IPS DF 4.7 (cell line): ENCODE measurements around the gene ABCC1.
"Not testable (repeated sequence)": the region's sequence is repeated elsewhere in the genome, so short reads cannot be mapped to it uniquely, and the experiment has no call there.

Source experiments
- DNase-seq: peaks from one replicate; pipeline ENCODE4 v3.0.0-alpha.2; 2013; ENCODE audit warnings: low spot score; ENCODE audit errors: extremely low read depth

The ABCC1 gene

DNA sequence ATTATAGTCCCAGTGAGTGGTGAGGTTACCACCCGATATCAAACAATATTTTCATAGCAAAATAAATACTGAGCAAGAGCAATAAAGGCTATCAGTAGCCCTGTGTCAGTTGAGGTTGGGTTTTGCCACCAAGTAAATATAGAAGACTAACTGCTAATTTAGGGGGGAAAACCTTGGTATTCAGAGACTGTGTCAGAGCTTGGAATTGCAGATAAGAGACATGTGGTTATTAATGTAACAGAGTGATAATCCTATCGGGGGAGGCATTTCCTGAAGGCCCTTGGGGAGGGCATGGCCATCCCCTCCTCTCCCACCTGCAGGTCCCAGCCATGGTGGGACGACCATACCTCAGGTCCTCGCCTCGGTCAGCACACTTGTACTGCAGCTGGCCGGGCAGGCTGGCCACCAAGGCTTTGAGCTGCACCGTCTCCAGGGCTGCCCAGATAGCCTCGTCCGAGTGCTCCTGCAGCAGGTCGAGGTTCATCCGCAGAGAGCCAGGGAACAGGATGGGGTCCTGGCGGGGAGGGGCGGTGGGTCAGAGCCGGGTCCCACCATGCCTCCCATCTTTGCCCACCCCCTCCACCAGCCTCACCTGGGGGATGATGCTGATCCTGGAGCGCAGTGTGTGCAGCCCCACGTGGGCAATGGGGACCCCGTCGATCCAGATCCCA lies 205.0 kb downstream of the ABCC1 start:
- DNase-seq, result no peak

DNA sequence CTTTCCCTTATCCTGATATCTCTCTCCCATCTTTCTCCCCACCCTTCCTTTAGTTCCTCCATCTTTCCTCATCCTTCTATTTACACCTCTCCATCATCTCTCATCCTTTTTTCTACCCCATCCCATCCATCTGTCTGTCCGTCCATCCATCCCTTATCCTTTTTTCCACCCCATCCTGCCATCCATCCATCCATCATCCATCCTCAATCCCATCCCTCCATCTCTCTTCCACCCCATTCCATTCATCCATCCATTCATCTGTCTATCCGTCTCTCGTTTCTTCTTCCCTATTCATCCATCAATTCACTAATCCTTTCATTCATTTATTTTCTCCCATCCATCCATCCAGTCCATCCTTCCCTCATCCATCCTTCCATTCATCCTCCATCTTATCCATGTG lies 205.8 kb downstream of the ABCC1 start:
- DNase-seq, result no peak

DNA sequence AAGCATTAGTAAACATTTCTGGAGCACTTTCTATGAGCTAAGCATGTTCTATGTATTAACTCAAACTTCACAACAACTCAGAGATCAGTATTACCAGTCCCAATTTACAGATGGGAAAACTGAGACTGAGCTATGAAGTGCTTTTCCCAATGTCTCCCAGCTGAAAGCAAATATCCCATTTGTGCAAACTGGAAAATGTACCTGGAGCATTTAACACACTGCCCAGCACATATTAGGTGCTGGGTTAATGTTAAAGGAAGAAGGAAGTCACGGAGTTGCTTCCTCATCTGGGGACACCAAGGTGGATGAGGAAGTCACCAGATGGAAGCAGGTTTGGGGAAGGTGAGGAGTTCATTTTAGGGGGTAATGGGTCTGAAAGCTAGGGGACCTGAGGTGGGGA lies 207.8 kb downstream of the ABCC1 start:
- DNase-seq, result no peak

DNA sequence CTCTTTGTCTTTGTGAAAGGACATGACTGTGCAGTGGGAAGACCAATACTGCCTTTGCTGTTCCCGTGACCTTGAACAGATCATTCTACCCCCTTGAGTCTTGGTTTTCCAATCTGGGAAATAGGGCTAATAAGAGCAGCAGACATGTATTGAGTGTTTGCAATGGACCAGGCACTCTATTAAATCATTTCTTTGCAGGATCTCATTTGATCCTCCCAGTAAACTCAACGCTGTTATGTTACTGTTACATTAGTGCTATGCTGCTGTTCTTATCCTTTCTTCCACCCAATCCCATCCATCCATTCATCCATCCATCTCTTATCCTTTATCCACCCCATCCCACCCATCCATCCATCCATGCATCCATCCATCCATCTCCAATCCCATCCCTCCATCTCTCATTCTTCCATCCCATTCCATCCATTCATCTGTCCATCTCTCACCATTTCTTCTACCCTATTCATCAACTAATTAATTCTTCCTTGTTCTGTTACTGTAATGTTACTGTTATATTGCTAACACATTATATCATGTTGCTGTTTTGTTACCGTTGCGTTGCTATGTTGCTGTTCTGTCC lies 208.8 kb downstream of the ABCC1 start:
- no peak for DNase-seq

DNA sequence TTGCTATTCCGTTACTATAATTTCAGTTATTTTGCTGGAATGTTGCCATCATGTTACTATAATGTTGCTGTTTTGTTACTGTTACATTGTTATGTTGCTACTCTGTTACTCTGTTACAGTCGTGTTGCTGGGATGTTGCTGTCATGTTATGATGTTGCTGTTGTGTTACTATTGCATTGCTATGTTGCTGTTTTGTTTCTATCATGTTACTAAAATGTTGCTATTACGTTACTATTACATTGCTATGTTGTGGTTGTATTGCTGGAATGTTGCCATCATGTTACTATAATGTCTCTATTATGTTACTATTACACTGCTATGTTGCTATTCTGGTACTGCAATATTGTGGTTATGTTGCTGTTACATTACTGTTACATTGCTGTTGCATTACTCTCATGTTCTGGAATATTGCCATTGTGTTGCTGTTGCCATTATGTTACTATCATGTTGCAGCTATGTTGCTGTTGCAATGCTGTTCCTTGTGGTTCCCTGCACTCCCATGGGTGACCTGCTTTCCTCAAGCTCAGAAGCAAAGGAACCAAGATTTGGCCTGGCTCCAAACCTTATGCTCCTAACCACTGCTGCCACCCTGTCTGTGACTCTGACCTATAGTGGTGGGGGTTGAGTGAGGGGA lies 209.4 kb downstream of the ABCC1 start:
- DNase-seq, result no peak

DNA sequence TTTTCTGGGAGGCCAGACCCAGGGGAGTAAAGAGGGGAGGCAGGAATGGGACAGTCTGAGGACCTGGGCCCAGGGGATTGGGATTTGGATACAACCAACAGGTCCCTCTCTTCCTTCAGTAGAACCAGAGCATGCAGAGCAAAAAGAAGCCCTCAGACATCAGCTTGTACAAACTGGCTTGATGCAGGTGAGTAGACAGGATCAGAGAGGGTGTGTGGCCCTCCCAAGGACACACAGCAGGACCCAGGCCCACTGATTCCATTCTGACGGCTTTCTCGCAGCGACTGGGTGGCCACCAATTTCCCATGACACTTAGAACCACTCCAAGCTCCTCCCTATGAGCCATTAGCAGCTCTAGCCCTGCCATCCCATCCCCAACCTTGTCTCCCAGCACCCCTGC lies 210.2 kb downstream of the ABCC1 start:
- DNase-seq, result no peak

DNA sequence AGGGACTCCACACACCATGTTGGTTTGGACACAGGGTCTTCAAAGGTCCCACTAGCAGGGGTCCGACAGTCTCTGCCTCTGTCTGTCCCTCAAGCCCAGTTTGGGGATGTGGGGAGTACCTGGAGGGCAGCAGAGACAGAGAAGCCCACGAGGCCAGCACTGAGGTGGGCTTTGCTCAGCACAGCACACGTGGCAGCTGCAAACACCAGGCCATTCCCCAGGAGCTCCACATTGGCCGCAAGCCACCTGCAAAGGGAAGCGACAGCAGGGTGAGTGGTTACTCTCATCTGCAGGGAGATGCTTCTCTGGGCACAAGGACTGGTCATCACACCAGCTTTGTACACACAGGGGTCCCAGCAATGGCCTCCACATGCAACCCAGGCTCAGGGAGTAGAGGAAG lies 211.9 kb downstream of the ABCC1 start:
- DNase-seq, result no peak

DNA sequence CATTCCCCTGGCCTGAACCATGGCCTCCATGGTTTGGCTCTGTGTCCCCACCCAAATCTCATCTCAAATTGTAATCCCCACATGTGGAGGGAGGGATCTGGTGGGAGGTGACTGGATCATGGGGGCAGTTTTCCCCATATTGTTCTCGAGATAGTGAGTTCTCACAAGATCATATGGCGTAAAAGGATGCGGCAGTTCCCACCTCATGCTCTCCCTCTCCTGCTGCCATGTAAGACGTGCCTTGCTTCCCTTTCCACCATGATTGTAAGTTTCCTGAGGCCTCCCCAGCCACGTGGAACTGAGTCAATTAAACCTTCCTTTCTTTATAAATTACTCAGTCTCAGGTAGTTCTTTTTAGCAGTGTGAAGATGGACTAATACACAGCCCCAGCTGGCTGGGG lies 212.4 kb downstream of the ABCC1 start:
- DNase-seq, result not testable (repeated sequence)

DNA sequence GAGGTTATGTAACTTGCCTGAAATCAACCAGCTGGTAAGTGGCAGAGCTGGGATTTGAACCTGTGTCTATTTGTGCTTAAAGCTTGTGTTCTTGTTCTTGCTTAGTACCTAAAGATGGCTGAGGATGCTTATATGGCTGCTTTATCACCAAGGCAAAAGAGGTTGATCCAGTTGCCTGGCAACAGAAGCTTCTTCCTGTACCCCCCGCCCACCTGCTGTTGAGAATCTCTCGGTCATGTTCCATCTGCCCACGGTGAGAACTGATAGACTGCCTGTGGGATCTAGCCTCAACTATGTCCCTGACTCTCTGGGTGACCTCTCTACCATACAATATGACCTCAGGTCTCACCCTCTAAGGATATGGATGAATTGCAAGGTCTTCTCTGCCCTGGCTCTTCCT lies 213.2 kb downstream of the ABCC1 start:
- DNase-seq, result no peak

DNA sequence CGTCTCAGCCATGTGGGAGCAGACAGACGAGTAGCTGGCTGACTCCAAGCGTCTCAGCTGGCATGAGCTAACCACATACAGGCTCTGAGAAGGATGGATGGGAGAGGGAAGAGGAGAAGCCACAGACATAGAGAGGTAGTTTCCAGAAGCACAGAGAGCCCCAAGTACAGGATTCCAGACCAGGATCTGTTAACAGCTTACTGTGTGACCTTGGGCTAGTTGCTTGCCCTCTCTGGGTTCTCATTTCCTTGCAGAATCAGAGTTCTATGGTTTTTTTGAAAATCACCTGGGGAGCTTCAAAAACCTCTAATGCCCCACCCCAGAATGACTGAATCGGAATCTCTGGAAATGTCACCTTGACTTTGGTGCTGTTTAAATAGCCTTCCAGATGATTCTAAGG lies 213.7 kb downstream of the ABCC1 start:
- no peak for DNase-seq

DNA sequence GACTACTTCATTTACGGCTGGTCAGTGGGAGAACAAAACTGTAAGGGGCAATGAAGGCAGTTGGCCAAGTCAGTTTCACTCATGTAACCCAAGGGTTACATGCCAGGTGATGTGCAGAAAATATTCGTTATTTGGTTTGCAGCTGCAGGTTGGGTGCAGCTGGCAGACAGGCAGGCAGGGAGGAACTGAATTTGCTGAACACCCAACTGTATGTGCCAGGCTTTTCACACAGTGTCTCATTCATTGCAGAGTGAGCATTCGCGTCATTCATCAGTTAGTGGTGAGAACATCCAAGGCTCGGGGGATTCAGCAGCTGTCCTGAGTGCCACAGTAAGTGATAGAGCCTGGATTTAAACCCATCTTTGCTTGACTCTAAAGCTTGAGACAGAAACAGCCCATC lies 214.2 kb downstream of the ABCC1 start:
- DNase-seq, result no peak

DNA sequence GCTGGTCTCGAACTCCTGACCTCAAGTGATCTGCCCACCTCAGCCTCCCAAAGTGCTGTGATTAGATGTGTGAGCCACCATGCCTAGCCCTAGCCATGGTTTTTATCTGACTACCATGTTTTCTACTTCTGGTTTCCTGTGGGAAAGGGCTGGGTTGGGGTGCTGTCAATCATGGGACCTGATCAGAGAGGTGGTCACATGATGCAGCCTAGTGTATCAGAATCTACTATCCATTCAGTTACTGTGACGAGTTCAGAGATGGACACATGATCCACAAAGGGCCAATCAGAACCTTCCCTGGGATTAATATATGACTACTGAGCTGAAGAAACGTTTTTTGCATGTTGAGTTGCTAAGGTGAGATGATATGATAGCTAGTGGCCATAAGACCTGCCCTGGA lies 214.8 kb downstream of the ABCC1 start:
- DNase-seq, result no peak

DNA sequence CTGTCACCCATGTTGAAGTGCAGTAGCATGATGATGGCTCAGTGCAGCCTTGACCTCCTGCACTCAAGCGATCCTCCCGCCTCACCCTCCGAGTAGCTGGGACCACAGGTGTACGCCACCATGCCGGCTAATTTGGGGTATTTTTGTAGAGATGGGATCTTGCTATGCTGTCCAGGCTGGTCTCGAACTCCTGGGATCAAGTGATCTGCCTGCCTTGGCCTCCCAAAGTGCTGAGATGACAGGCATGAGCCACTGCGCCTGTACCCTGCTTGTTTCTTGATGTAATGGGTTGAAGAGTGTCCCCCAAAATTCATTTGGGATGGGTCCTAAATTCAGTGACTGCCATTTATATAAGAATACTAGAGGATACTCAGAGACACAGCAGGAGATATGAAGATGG lies 216.7 kb downstream of the ABCC1 start:
- DNase-seq, result no peak

DNA sequence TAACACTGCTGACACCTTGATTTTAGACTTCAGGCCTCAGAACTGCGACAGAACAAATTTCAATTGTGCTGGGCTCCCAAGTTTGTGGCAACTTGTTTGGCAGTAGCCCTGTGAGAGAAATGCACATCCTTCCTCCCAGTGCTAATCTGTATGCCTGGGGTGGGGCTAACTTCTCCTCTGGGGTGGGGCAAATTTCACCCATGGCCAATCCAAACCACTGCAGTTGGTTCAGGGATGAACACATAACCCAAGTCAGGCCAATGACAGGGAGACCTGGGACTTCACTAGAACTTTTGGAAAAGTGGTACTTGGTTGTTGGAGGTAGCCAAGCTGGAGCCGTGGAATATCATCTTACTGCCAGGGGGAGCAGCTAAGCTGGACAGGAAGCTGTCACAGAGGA lies 217.5 kb downstream of the ABCC1 start:
- DNase-seq, result no peak

DNA sequence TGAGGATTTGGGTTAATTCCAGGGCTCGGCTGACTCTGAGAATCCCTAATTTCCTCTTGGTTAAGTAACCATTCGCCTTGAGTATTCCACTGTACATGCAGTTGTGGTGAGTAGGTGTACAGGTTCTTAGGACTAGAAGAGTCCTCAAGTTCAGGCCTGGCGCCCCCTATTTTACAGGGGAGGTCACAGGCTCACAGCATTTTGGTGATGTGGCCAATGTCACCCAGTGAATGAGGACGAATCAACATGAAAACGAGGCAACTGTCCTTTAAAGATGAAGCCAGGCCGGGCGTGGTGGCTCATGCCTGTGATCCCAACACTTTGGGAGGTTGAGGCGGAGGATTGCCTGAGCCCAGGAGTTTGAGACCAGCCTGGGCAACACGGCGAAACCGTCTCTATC lies 218.5 kb downstream of the ABCC1 start:
- no peak for DNase-seq

DNA sequence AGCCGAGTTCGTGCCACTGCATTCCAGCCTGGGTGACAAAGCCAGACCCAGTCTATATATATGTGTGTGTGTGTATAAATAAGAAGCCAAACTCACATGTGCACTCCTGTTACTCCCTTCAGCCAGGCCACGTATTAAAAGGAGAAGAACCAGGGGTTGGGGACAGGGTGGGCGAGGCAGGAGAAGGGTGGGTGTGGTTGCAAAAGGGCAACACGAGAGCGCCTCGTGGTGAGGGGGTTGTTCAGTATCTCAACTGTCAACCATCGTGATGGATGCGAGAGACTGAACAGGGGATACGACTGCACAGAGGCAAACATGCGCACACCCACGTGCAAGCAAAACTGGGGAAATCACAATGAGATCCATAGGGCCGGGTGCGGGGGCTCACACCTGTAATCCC lies 219.0 kb downstream of the ABCC1 start:
- DNase-seq, result no peak

DNA sequence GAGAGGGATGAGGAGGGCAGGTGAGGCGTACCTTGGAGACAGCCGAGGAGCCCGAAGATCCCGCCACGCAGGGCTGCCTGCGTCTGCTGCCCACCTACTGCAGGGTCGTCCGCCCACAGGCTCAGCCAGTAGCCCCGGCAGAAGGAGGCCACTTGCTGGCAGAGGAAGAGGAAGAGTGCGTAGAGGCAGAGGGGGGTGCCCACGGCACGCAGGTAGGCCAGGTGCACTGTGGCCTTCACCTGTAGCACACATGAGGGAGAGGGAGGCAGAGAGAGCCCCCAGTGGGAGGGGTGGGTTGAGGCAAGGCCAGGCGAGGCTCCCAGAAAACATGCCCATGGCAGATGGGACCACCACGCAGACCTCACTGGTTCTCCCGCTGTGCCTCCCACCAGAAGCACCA lies 220.2 kb downstream of the ABCC1 start:
- no peak for DNase-seq

DNA sequence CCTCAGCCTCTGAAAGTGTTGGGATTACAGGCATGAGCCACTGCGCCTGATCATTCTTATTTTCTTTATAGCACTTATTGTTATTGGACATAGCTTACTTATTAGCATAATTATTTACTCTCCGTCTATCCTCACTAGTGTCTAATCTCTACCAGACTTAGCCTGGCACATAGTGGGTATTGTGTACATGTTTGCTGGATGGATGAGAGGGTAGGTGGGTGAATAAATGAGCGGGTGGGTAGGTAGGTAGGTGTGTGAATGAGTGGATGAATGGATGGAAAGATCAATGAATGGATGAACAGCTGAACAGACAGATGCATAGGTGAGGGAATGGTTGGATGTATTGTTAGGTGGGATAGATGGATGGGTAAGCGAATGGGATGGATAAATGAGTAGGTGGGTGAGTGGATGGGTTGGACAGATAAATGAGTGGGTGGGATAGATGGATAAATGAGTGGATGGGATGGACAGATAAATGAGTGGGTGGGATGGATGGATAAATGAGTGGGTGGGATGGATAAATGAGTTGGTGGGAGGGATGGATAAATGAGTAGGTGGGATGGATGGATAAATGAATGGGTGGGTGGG lies 222.0 kb downstream of the ABCC1 start:
- no peak for DNase-seq

DNA sequence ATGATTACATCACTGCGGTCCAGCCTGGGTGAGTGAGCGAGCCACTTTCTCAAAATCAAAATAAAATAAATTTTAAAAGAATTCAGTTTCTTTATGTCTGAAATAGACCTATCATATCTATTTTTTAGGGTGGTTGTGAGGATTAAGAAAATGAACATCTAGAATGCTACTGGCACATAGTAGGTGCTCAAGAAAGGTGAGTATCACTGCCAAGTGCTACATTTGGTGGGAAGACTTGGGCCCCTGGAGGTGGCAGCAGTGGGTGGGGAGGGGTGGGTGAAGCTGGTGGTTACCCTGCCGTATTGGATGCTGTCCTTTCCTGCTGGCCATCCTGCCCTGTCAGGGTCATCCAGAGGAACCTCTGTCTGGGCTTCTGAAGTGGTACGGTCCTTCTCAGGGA lies 223.6 kb downstream of the ABCC1 start:
- no peak for DNase-seq

DNA sequence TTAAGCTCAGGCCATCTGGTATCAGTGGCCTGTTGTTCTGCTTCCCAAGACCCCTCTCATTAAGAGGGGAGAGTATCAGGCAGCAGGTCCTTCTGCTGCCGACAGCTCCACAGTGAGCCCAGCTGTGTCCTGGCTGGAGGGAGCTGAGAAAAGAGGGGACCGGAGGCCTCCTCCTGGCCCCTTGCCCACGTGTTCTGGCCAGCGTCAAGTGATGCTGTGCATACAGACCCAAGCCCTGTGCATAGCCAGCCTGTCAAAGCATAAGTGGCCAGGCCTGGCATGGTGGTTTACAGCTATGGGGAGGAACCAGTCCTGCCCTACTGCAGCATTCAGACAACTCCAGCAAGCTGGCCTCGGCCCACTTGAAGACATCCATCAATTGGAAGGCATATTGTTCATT lies 225.9 kb downstream of the ABCC1 start:
- DNase-seq, result no peak

DNA sequence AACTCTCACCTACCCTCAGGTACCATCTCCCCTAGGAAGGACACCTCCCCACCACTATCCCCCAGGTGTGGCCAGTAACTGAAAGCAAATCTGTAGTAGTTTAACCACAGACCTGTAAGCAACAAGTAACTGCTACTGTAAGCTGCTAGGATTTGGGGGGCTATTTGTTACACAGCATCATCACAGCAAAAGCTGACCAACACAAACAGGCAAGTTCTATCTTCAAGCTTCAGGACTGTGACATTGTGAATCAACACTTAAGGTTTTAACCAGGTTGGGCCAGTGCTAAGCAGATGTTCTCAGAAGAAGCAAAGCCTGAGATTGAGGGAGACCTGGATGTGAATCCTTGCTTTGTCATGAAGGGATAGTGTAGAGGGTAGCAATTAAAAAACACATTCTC lies 226.9 kb downstream of the ABCC1 start:
- DNase-seq, result no peak

DNA sequence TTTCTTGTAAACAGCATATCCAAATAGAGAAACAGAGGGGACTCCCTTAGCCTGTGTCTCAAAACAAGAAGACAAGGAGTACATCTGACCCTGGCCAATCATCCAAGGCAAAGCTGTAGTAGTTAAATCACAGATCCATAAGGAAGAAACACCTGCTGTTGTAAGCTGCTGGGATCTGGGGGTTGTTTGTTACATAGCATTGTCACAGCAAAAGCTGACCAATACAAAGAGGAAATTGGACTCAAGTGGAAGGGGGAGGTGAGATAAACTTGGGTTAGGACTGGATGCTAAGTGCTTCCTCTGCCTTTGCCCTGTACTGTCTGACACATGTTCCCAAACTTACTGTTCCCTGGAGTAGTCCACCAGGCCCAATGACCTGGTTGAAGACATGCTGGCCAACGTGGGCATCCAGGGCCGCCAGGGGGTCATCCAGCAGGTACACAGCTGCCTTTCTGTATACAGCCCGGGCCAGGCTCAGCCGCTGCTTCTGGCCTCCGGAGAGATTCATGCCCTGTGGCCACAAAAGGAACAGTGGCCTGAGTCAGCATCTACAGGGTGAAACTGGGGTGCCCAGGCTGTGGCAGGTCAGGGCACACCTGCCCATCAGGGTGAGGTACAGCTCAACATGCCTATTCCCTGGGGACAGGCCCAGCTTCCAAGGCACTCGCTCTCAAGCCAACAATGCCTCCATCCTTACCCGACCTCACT lies 229.2 kb downstream of the ABCC1 start:
- no peak for DNase-seq
